HG03097 (cell line): ENCODE measurements around the gene CHMP3.
"Not testable (repeated sequence)": the region's sequence is repeated elsewhere in the genome, so short reads cannot be mapped to it uniquely, and the experiment has no call there.

Experiments
- ATAC-seq: cut with Tn5 transposase; IDR thresholded peaks from one replicate; pipeline ENCODE4 v1.9.1; 2021; ENCODE audit not compliant: unreplicated experiment, low FRiP score

CHMP3 gene

GRCh38 chr2:86562922-86563649 lies at the start of gene CHMP3:
Gene CHMP3 (minus strand): TSS chr2:86563443. CDS start chr2:86563348, 95 bp downstream.
- ATAC-seq = peak; percentile 88

GRCh38 chr2:86610871-86611270 lies 47.6 kb upstream of the CHMP3 start:
- ATAC-seq = no peak

- no peak for ATAC-seq
Measured at GRCh38 chr2:86608832-86609410, 45.7 kb upstream of the CHMP3 start.

- ATAC-seq = no peak
Measured at GRCh38 chr2:86603905-86604304, 40.7 kb upstream of the CHMP3 start.

GRCh38 chr2:86598966-86599365 lies 35.7 kb upstream of the CHMP3 start:
- no peak for ATAC-seq

- no peak for ATAC-seq
Measured at GRCh38 chr2:86596118-86596517, 32.9 kb upstream of the CHMP3 start.

- ATAC-seq = no peak
Measured at GRCh38 chr2:86593266-86593665, 30.0 kb upstream of the CHMP3 start.

GRCh38 chr2:86592547-86593230 lies 29.4 kb upstream of the CHMP3 start:
- ATAC-seq = no peak

- ATAC-seq = not testable (repeated sequence)
Measured at GRCh38 chr2:86589701-86590100, 26.5 kb upstream of the CHMP3 start.

GRCh38 chr2:86584151-86584913 lies 21.1 kb upstream of the CHMP3 start:
- ATAC-seq = peak; percentile 52

GRCh38 chr2:86580560-86580959 lies 17.3 kb upstream of the CHMP3 start:
- ATAC-seq = no peak

GRCh38 chr2:86577817-86578456 lies 14.7 kb upstream of the CHMP3 start:
- ATAC-seq = no peak

GRCh38 chr2:86570059-86570458 lies 6.8 kb upstream of the CHMP3 start:
- no peak for ATAC-seq

- ATAC-seq = no peak
Measured at GRCh38 chr2:86566821-86567190, 3.6 kb upstream of the CHMP3 start.

GRCh38 chr2:86566158-86566820 lies 3.0 kb upstream of the CHMP3 start:
- ATAC-seq = no peak

GRCh38 chr2:86563650-86564061 lies 413 bp upstream of the CHMP3 start:
- no peak for ATAC-seq

GRCh38 chr2:86562485-86562921 lies 740 bp downstream of the CHMP3 start:
- ATAC-seq = no peak

- no peak for ATAC-seq
Measured at GRCh38 chr2:86557836-86558235, 5.4 kb downstream of the CHMP3 start.

- ATAC-seq = no peak
Measured at GRCh38 chr2:86556508-86556907, 6.7 kb downstream of the CHMP3 start.

GRCh38 chr2:86552889-86553288 lies 10.4 kb downstream of the CHMP3 start:
- no peak for ATAC-seq
